Heart left ventricle (tissue), 13 donors: ENCODE results near the gene NAPEPLD.

Experiments
- POLR2A ChIP-seq, 2 donors: fragments of 450-650 bp; IDR thresholded peaks; one replicate each; pipeline ENCODE4 v1.6.1; 2017; ENCODE audit warnings: antibody characterized with exemption in 2 of 2, mild to moderate bottlenecking in 2 of 2, moderate library complexity in 2 of 2
- TF ChIP-seq, protein P1 (sequence below), 12 donors: fragments of 200-600 bp; sonication (generic) in 4 of 12; IDR thresholded peaks; one replicate each; pipeline versions ENCODE4 v1.5.0 to v1.8.0; 2018 to 2022; ENCODE audit warnings: antibody characterized with exemption in 12 of 12, mild to moderate bottlenecking in 5 of 12
- donor health status: ischemic (EF 13 %, LVEDD 7.1; RV severe dilation, severe dysfunction).
- donor health status: DM: no; HTN: yes; CAD: no.
- donor health status: DM: no; HTN: no; CAD: no.
- donor health status: ischemic (EF 25% LVEDD 6.9; RV normal size, moderate dysfunction).
- donor health status: ischemic (EF 25% LVEDD 5.7; RV mildly dilated, moderate dysfunction).
- donor health status: ischemic (EF 35%, LVEDD 5.7; RV mildly dilated, moderate dysfunction).
- donor health status: nonischemic (EF 11% LVEDD 7.7; RV severe dilation, severe dysfunction).
- donor health status: DM: yes; HTN: yes; CAD: no.
- donor health status: PGD.
- donor health status: ischemic (EF 29% LVEDD 5.4; RV normal size, mild dysfunction).
- donor health status: nonischemic (EF 23%, LVEDD 6.1; RV moderate dilation, normal function).

DNA sequence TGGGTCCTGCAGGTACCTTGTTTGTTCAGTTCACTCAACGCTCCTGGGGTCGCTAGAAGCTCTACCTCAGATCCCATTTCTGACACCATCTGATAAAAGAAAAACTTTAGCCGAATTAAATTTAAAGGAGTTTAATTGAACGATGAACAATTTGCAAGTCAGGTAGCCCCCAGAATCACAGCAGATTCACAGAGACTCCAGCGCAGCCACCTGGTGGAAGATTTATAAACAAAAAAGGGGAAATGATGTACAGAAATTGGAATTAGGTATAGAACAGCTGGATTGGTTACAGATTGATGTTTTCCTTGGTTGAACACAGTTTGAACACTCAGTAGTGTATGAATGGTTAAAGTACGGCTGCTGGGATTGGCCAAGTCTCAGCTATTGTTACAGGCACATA is 97.4 kb downstream of the NAPEPLD start:
- TF ChIP-seq POLR2A (IDR thresholded peaks at IDR 0.05): no peak
- TF ChIP-seq, protein P1, sequence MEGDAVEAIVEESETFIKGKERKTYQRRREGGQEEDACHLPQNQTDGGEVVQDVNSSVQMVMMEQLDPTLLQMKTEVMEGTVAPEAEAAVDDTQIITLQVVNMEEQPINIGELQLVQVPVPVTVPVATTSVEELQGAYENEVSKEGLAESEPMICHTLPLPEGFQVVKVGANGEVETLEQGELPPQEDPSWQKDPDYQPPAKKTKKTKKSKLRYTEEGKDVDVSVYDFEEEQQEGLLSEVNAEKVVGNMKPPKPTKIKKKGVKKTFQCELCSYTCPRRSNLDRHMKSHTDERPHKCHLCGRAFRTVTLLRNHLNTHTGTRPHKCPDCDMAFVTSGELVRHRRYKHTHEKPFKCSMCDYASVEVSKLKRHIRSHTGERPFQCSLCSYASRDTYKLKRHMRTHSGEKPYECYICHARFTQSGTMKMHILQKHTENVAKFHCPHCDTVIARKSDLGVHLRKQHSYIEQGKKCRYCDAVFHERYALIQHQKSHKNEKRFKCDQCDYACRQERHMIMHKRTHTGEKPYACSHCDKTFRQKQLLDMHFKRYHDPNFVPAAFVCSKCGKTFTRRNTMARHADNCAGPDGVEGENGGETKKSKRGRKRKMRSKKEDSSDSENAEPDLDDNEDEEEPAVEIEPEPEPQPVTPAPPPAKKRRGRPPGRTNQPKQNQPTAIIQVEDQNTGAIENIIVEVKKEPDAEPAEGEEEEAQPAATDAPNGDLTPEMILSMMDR (IDR thresholded peaks at IDR 0.05): no peak
